Measurements from ENCODE around the gene EPYC. TPM values are rescaled to one million over a fixed set of nuclear protein-coding genes. Genes with fewer than 3 reads are reported as not detected.

Gene EPYC
- total RNA-seq, 4 donors from 2014 or later: not detected

GRCh38 chr12:90999966-91000365 lies 4.8 kb downstream of the EPYC start:
- Histone ChIP-seq H3K4me3 (no peak overlapping the region), H3K27me3 (no peaks in the 10 kb centered on the region), H3K36me3 (no peaks in the 10 kb centered on the region), H3K9me3 (no peaks in the 10 kb centered on the region), H3K4me1 (no peaks in the 10 kb centered on the region), H3K27ac (replicated peaks in 1 of 4) (no peak overlapping the region)
- TF ChIP-seq EP300 (IDR thresholded peaks at IDR 0.05) (no peak), POLR2A (IDR thresholded peaks at IDR 0.05; ENCODE audit: low read depth) (no peak), POLR2AphosphoS5 (IDR thresholded peaks at IDR 0.05) (no peak), CTCF (IDR thresholded peaks at IDR 0.05) (no peak)
- 95% methylated on average over 2 of the region's 2 CpGs for WGBS
- no peak for DNase-seq (ENCODE audit: extremely low spot score)
- intact Hi-C loops (cut with DNase I): no loop called here

GRCh38 chr12:90999527-90999926 lies 5.2 kb downstream of the EPYC start:
- Histone ChIP-seq H3K4me3 (no peak overlapping the region), H3K27ac (replicated peaks in 1 of 4) (no peak overlapping the region), H3K27me3 (no peaks in the 10 kb centered on the region), H3K36me3 (no peaks in the 10 kb centered on the region), H3K9me3 (no peaks in the 10 kb centered on the region), H3K4me1 (no peaks in the 10 kb centered on the region)
- intact Hi-C loops (cut with DNase I): no loop called here
- TF ChIP-seq EP300 (IDR thresholded peaks at IDR 0.05): no peak
- no peak for TF ChIP-seq POLR2A (IDR thresholded peaks at IDR 0.05; ENCODE audit: low read depth)
- TF ChIP-seq POLR2AphosphoS5 (IDR thresholded peaks at IDR 0.05): no peak
- TF ChIP-seq CTCF (IDR thresholded peaks at IDR 0.05): no peak
- 98% methylated on average over 2 of the region's 2 CpGs for WGBS
- no peak for DNase-seq (ENCODE audit: extremely low spot score)

- H3K27ac ChIP-seq (replicated peaks in 1 of 4): no peak overlapping the region
- TF ChIP-seq EP300 (IDR thresholded peaks at IDR 0.05): no peak
- TF ChIP-seq POLR2A (IDR thresholded peaks at IDR 0.05; ENCODE audit: low read depth): no peak
- no peak for TF ChIP-seq CTCF (IDR thresholded peaks at IDR 0.05)
- no peaks in the 10 kb centered on the region for H3K36me3 ChIP-seq
- H3K4me1 ChIP-seq: no peaks in the 10 kb centered on the region
- 68% methylated on average over 2 of the region's 2 CpGs for WGBS
- no peaks in the 10 kb centered on the region for H3K9me3 ChIP-seq
- no peaks in the 10 kb centered on the region for H3K27me3 ChIP-seq
- no peak overlapping the region for H3K4me3 ChIP-seq
- intact Hi-C loops (cut with DNase I): no loop called here
- DNase-seq (ENCODE audit: extremely low spot score): no peak
These were observed 9.8 kb downstream of the EPYC start for GRCh38 chr12:90995010-90995409.

- no peaks in the 10 kb centered on the region for H3K36me3 ChIP-seq
- H3K27me3 ChIP-seq: no peaks in the 10 kb centered on the region
- 84% methylated on average over 3 of the region's 3 CpGs for WGBS
- intact Hi-C loops (cut with DNase I): no loop called here
- no peak for TF ChIP-seq EP300 (IDR thresholded peaks at IDR 0.05)
- TF ChIP-seq CTCF (IDR thresholded peaks at IDR 0.05): no peak
- TF ChIP-seq POLR2AphosphoS5 (IDR thresholded peaks at IDR 0.05): no peak
- no peak for TF ChIP-seq POLR2A (IDR thresholded peaks at IDR 0.05; ENCODE audit: low read depth)
- DNase-seq (ENCODE audit: extremely low spot score): no peak
- H3K9me3 ChIP-seq: no peaks in the 10 kb centered on the region
- H3K4me1 ChIP-seq: no peaks in the 10 kb centered on the region
- H3K4me3 ChIP-seq: no peak overlapping the region
- H3K27ac ChIP-seq (replicated peaks in 1 of 4): no peak overlapping the region
These were observed 12.8 kb downstream of the EPYC start for GRCh38 chr12:90991952-90992465.

- H3K4me3 ChIP-seq: no peak overlapping the region
- TF ChIP-seq CTCF (IDR thresholded peaks at IDR 0.05) (no peak), EP300 (IDR thresholded peaks at IDR 0.05) (no peak), POLR2AphosphoS5 (IDR thresholded peaks at IDR 0.05) (no peak), POLR2A (IDR thresholded peaks at IDR 0.05; ENCODE audit: low read depth) (no peak)
- DNase-seq (ENCODE audit: extremely low spot score): no peak
- H3K9me3 ChIP-seq: no peaks in the 10 kb centered on the region
- H3K27me3 ChIP-seq: no peaks in the 10 kb centered on the region
- no peaks in the 10 kb centered on the region for H3K36me3 ChIP-seq
- 54% methylated on average over 3 of the region's 3 CpGs for WGBS
- intact Hi-C loops (cut with DNase I): no loop called here
- H3K27ac ChIP-seq (replicated peaks in 1 of 4): no peak overlapping the region
- no peaks in the 10 kb centered on the region for H3K4me1 ChIP-seq
These were observed 14.2 kb downstream of the EPYC start for GRCh38 chr12:90990611-90991010.
